Caco-2 (cell line): ENCODE results near the gene SNPH. TPM values are rescaled to one million over a fixed set of nuclear protein-coding genes. Genes with fewer than 3 reads are reported as not detected.

Experiments
- BruUV-seq: library from RNA; stranded (reverse); fragments of 400-500 nt; replicated peaks from 2 replicates; lab custom pipeline; 2021; lab: Mats Ljungman, UMichigan
- CTCF ChIA-PET: fragments of 300-600 bp; sonication (Branson Sonifier 250); formaldehyde crosslinking; loops from one replicate; lab custom pipeline; 2022; ENCODE audit warnings: antibody characterized with exemption; lab: Charles Lee
- POLR2A ChIA-PET: fragments of 300-600 bp; sonication (Branson Sonifier 250); formaldehyde crosslinking; loops from one replicate; lab custom pipeline; 2022; ENCODE audit warnings: antibody characterized with exemption; lab: Charles Lee
- DNase-seq, 2 experiments: peaks; one replicate each; pipeline versions ENCODE4 v3.0.0 to v3.0.0-alpha.2; 2020 to 2022
- H3K27me3 ChIP-seq: replicated peaks from 2 replicates; pipeline ENCODE4 v1.6.0; 2011; ENCODE audit warnings: low read length; ENCODE audit not compliant: control insufficient read depth, insufficient read depth
- H3K36me3 ChIP-seq: 2 replicates; pipeline ENCODE4 v1.5.1; 2011; ENCODE audit warnings: low read length; ENCODE audit not compliant: control insufficient read depth, insufficient read depth
- H3K4me1 ChIP-seq: fragments of 250-450 bp; sonication (Bioruptor Pico); 2 replicates; pipeline ENCODE4 v1.5.1; 2020; ENCODE audit warnings: mild to moderate bottlenecking
- H3K4me3 ChIP-seq: 2 replicates; pipeline ENCODE4 v1.5.1; 2011; ENCODE audit warnings: low read depth, mild to moderate bottlenecking, control low read depth, low read length
- H3K9me3 ChIP-seq: fragments of 250-450 bp; sonication (Bioruptor Pico); 2 replicates; pipeline ENCODE4 v1.5.1; 2020; ENCODE audit warnings: mild to moderate bottlenecking, moderate library complexity
- H3K27ac Mint-ChIP-seq: one replicate; pipeline ENCODE4 v1.8.0; 2022; ENCODE audit warnings: mixed read lengths; ENCODE audit not compliant: unreplicated experiment
- H3K27me3 Mint-ChIP-seq: one replicate; pipeline ENCODE4 v1.8.0; 2022; ENCODE audit warnings: mixed read lengths; ENCODE audit not compliant: insufficient read depth, unreplicated experiment
- H3K36me3 Mint-ChIP-seq: one replicate; pipeline ENCODE4 v1.8.0; 2022; ENCODE audit warnings: mild to moderate bottlenecking, mixed read lengths; ENCODE audit not compliant: insufficient read depth, unreplicated experiment
- H3K4me1 Mint-ChIP-seq: one replicate; pipeline ENCODE4 v1.8.0; 2022; ENCODE audit warnings: low read depth, mixed read lengths; ENCODE audit not compliant: unreplicated experiment
- H3K4me3 Mint-ChIP-seq: one replicate; pipeline ENCODE4 v1.8.0; 2022; ENCODE audit warnings: mild to moderate bottlenecking, moderate library complexity, mixed read lengths; ENCODE audit not compliant: unreplicated experiment
- H3K9me3 Mint-ChIP-seq: one replicate; pipeline ENCODE4 v1.8.0; 2022; ENCODE audit warnings: mixed read lengths; ENCODE audit not compliant: unreplicated experiment
- intact Hi-C: fragments of 100-400 bp; cut with micrococcal nuclease; formaldehyde crosslinking; loops from one replicate; pipeline ENCODE4 v1.10.0; 2022; ENCODE audit not compliant: unreplicated experiment
- total RNA-seq: library from RNA; stranded (reverse); gene quantifications from 2 replicates; pipeline ENCODE4 v1.2.3, GENCODE V29; 2022
- TF ChIP-seq, protein P1 (sequence below), 2 experiments: fragments of 200-600 bp in 1 of 2; IDR thresholded peaks; 1 replicate in 1 of 2; 2 replicates in 1 of 2; pipeline versions ENCODE4 v1.5.1 to v1.8.0; 2011 to 2022; ENCODE audit warnings: antibody characterized with exemption in 1 of 2, control low read depth in 1 of 2, inconsistent platforms in 1 of 2, low read depth in 1 of 2, low read length in 1 of 2, mild to moderate bottlenecking in 1 of 2, moderate library complexity in 1 of 2; ENCODE audit not compliant: insufficient read depth in 1 of 2, severe bottlenecking in 1 of 2, unreplicated experiment in 1 of 2

Gene SNPH
- total RNA-seq, 1 experiment from 2014 or later: 0.36 TPM

DNA sequence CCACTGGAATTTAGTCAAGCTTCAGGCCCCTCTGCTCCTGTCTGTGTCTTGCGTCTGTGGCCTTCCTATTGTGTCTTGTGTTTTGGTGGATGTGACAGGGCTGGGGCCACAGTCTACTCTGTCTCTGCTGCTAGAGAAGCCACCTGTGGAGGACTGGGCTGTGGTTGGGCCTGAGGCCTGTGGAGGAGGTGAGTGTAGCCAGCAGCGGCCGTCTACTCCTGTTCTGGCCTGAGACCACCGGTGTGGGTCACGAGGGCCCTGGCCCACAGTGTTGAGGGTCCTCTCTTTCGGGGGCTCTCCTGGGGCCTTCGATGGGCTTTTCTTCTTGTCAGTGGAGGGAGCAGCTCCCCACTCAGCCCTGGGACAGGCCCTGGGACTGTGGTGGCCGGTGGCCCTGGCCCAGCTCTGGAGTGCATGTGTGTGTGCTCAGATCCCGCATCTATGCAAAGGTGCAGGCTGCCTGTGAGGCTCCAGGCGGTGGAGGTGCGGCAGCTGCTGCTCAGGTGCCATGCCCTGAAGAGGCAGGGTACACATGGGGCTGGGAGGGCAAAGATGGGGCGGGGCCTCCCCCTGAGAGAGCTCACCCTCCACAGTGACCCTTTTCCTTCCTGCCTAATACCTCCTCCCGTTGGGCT lies 42.1 kb downstream of the SNPH start:
- no peaks in the 10 kb centered on the region for H3K9me3 ChIP-seq
- no peak for DNase-seq
- H3K27me3 Mint-ChIP-seq: no peaks in the 10 kb centered on the region
- H3K4me1 ChIP-seq: no peaks in the 10 kb centered on the region
- no peak overlapping the region for H3K27ac Mint-ChIP-seq
- no peak overlapping the region for H3K4me3 ChIP-seq
- H3K27me3 ChIP-seq: no peaks in the 10 kb centered on the region
- intact Hi-C loops: no loop called here
- no peaks in the 10 kb centered on the region for H3K36me3 Mint-ChIP-seq
- CTCF ChIA-PET: no interaction called here
- H3K36me3 ChIP-seq: no peaks in the 10 kb centered on the region
- no peak overlapping the region for H3K4me3 Mint-ChIP-seq
- H3K4me1 Mint-ChIP-seq: no peaks in the 10 kb centered on the region
- POLR2A ChIA-PET: no interaction called here
- no TSS peak for BruUV-seq
- TF ChIP-seq, protein P1, sequence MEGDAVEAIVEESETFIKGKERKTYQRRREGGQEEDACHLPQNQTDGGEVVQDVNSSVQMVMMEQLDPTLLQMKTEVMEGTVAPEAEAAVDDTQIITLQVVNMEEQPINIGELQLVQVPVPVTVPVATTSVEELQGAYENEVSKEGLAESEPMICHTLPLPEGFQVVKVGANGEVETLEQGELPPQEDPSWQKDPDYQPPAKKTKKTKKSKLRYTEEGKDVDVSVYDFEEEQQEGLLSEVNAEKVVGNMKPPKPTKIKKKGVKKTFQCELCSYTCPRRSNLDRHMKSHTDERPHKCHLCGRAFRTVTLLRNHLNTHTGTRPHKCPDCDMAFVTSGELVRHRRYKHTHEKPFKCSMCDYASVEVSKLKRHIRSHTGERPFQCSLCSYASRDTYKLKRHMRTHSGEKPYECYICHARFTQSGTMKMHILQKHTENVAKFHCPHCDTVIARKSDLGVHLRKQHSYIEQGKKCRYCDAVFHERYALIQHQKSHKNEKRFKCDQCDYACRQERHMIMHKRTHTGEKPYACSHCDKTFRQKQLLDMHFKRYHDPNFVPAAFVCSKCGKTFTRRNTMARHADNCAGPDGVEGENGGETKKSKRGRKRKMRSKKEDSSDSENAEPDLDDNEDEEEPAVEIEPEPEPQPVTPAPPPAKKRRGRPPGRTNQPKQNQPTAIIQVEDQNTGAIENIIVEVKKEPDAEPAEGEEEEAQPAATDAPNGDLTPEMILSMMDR (IDR thresholded peaks at IDR 0.05; ENCODE audit: insufficient read depth in 1 of 2, low read depth in 1 of 2, low read length in 1 of 2, severe bottlenecking in 1 of 2, unreplicated experiment in 1 of 2): no peak
- no peaks in the 10 kb centered on the region for H3K9me3 Mint-ChIP-seq

GRCh38 chr20:1308702-1309095 lies 42.6 kb downstream of the SNPH start:
- Histone ChIP-seq H3K27me3 (no peaks in the 10 kb centered on the region), H3K4me1 (no peaks in the 10 kb centered on the region), H3K4me3 (no peak overlapping the region), H3K36me3 (no peaks in the 10 kb centered on the region), H3K9me3 (no peaks in the 10 kb centered on the region)
- CTCF ChIA-PET: no interaction called here
- H3K4me3 Mint-ChIP-seq: no peak overlapping the region
- H3K27me3 Mint-ChIP-seq: no peaks in the 10 kb centered on the region
- no peaks in the 10 kb centered on the region for H3K4me1 Mint-ChIP-seq
- DNase-seq: no peak
- H3K9me3 Mint-ChIP-seq: no peaks in the 10 kb centered on the region
- POLR2A ChIA-PET: no interaction called here
- TF ChIP-seq, protein P1 (IDR thresholded peaks at IDR 0.05; ENCODE audit: insufficient read depth in 1 of 2, low read depth in 1 of 2, low read length in 1 of 2, severe bottlenecking in 1 of 2, unreplicated experiment in 1 of 2): no peak
- H3K27ac Mint-ChIP-seq: no peak overlapping the region
- H3K36me3 Mint-ChIP-seq: no peaks in the 10 kb centered on the region
- intact Hi-C loops: no loop called here
- no TSS peak for BruUV-seq

DNA sequence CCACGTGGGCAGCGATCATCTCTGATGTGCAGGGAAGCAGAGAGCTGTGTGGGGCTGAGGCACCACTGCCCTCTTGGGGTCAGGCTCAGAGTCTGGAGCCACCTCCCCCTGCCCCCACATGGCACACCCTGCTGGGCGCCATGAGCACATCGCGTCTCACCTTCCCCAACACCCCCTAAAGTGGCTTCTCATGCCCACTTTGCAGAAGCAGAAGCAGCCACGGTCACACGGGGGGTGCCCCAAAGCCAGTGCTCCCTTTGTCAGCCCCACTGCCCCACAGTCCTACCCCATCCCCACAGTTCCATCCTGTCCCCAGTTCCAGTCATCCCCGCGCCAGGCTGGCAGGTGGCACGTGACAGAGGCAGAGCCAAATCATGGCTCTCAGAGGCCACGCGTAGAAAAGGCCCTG lies 43.3 kb downstream of the SNPH start:
- BruUV-seq: no TSS peak
- H3K36me3 Mint-ChIP-seq: no peaks in the 10 kb centered on the region
- H3K4me3 Mint-ChIP-seq: no peak overlapping the region
- DNase-seq: no peak
- Histone ChIP-seq H3K9me3 (no peaks in the 10 kb centered on the region), H3K36me3 (no peaks in the 10 kb centered on the region), H3K27me3 (no peaks in the 10 kb centered on the region), H3K4me1 (no peaks in the 10 kb centered on the region), H3K4me3 (no peak overlapping the region)
- CTCF ChIA-PET: interaction anchor here (1.6 kb wide), 1 partner anchor 194 kb away, joined by 4 read pairs; no protein-coding TSS in a partner anchor
- no peaks in the 10 kb centered on the region for H3K27me3 Mint-ChIP-seq
- H3K27ac Mint-ChIP-seq: no peak overlapping the region
- H3K9me3 Mint-ChIP-seq: no peaks in the 10 kb centered on the region
- H3K4me1 Mint-ChIP-seq: no peaks in the 10 kb centered on the region
- intact Hi-C loops: no loop called here
- TF ChIP-seq, protein P1 (IDR thresholded peaks at IDR 0.05; ENCODE audit: insufficient read depth in 1 of 2, low read depth in 1 of 2, low read length in 1 of 2, severe bottlenecking in 1 of 2, unreplicated experiment in 1 of 2): peak in 1 of 2 experiments; percentile 8
- POLR2A ChIA-PET: no interaction called here
